HepG2 (cell line): ENCODE measurements around the gene SDR39U1. TPM values are rescaled to one million over a fixed set of nuclear protein-coding genes. Genes with fewer than 3 reads are reported as not detected.
A peak's percentile ranks its signal among the peaks of the same experiment; 100 is the strongest.

Source experiments
- ATF4 ChIP-seq, 2 experiments: fragments of 450-650 bp in 1 of 2; sonication (generic) in 1 of 2; formaldehyde crosslinking; IDR thresholded peaks; 2 replicates each; pipeline versions ENCODE4 v1.5.0 to v1.8.0; 2020 to 2022; ENCODE audit warnings: mild to moderate bottlenecking in 1 of 2, missing genetic modification reagents in 1 of 2
- ETV5 ChIP-seq: IDR thresholded peaks from 2 replicates; pipeline ENCODE4 v1.6.1; 2018; ENCODE audit warnings: missing biosample characterization, missing genetic modification reagents, inconsistent platforms, borderline replicate concordance
- FOXJ3 ChIP-seq: sonication (generic); formaldehyde crosslinking; IDR thresholded peaks from 2 replicates; pipeline ENCODE4 v1.4.0; 2020; ENCODE audit warnings: missing genetic modification reagents, mild to moderate bottlenecking, borderline replicate concordance
- KDM3A ChIP-seq: IDR thresholded peaks from 2 replicates; pipeline ENCODE4 v1.6.1; 2018; ENCODE audit warnings: low read depth, missing compliant biosample characterization
- LRRFIP1 ChIP-seq: sonication (generic); formaldehyde crosslinking; conservative IDR thresholded peaks from 2 replicates; pipeline ENCODE4 v1.4.0; 2020; ENCODE audit warnings: missing genetic modification reagents
- MAFF ChIP-seq: IDR thresholded peaks from 2 replicates; pipeline ENCODE4 v1.6.1; 2011; ENCODE audit warnings: low read depth, low read length, improper control_type of control experiment
- MXD4 ChIP-seq: IDR thresholded peaks from 2 replicates; pipeline ENCODE4 v1.6.1; 2016; ENCODE audit warnings: mild to moderate bottlenecking, missing biosample characterization, missing genetic modification reagents
- MZF1 ChIP-seq: sonication (generic); formaldehyde crosslinking; IDR thresholded peaks from 2 replicates; pipeline ENCODE4 v1.8.1; 2023; ENCODE audit warnings: mild to moderate bottlenecking, missing genetic modification reagents, borderline replicate concordance
- NFKBIZ ChIP-seq: IDR thresholded peaks from 2 replicates; pipeline ENCODE4 v1.6.1; 2018; ENCODE audit warnings: missing genetic modification reagents, missing compliant biosample characterization
- NFYB ChIP-seq: sonication (generic); formaldehyde crosslinking; IDR thresholded peaks from 2 replicates; pipeline ENCODE4 v1.4.0; 2020; ENCODE audit warnings: missing genetic modification reagents
- NKX3-1 ChIP-seq: sonication (generic); formaldehyde crosslinking; IDR thresholded peaks from 2 replicates; pipeline ENCODE4 v1.5.0; 2020; ENCODE audit warnings: missing genetic modification reagents
- NRL ChIP-seq: sonication (generic); formaldehyde crosslinking; IDR thresholded peaks from 2 replicates; pipeline ENCODE4 v1.5.0; 2020; ENCODE audit warnings: missing genetic modification reagents, mild to moderate bottlenecking, moderate library complexity, borderline replicate concordance
- PLSCR1 ChIP-seq: sonication (generic); formaldehyde crosslinking; IDR thresholded peaks from 2 replicates; pipeline ENCODE4 v1.5.0; 2020; ENCODE audit warnings: missing genetic modification reagents, mild to moderate bottlenecking, borderline replicate concordance
- RFXAP ChIP-seq: sonication (generic); formaldehyde crosslinking; IDR thresholded peaks from 2 replicates; pipeline ENCODE4 v1.4.0; 2020; ENCODE audit warnings: missing genetic modification reagents, borderline replicate concordance
- STAG1 ChIP-seq: sonication (generic); formaldehyde crosslinking; IDR thresholded peaks from 2 replicates; pipeline ENCODE4 v1.4.0; 2020; ENCODE audit warnings: missing genetic modification reagents
- SYNCRIP ChIP-seq: fragments of 200-400 bp; formaldehyde crosslinking; IDR thresholded peaks from 2 replicates; pipeline ENCODE4 v1.6.1; 2018; ENCODE audit warnings: mild to moderate bottlenecking, low read depth, low read length; ENCODE audit not compliant: insufficient read depth
- TFDP2 ChIP-seq: sonication (generic); formaldehyde crosslinking; IDR thresholded peaks from 2 replicates; pipeline ENCODE4 v1.4.0; 2020; ENCODE audit warnings: missing genetic modification reagents
- ZFAT ChIP-seq: sonication (generic); formaldehyde crosslinking; conservative IDR thresholded peaks from 2 replicates; pipeline ENCODE4 v1.8.1; 2023; ENCODE audit warnings: missing genetic modification reagents, inconsistent platforms
- ZFP36 ChIP-seq: fragments of 150-350 bp; IDR thresholded peaks from 2 replicates; pipeline ENCODE4 v1.6.1; 2018; ENCODE audit warnings: borderline replicate concordance, low read length, low read depth; ENCODE audit not compliant: partially characterized antibody
- ZNF18 ChIP-seq: sonication (generic); formaldehyde crosslinking; IDR thresholded peaks from 2 replicates; pipeline ENCODE4 v1.8.0; 2022; ENCODE audit warnings: mild to moderate bottlenecking, missing genetic modification reagents; ENCODE audit not compliant: insufficient replicate concordance
- ZNF354B ChIP-seq: sonication (generic); formaldehyde crosslinking; IDR thresholded peaks from 2 replicates; pipeline ENCODE4 v1.8.0; 2022; ENCODE audit warnings: mild to moderate bottlenecking, missing genetic modification reagents
- ZNF546 ChIP-seq: sonication (generic); formaldehyde crosslinking; conservative IDR thresholded peaks from 2 replicates; pipeline ENCODE4 v1.8.1; 2023; ENCODE audit warnings: mild to moderate bottlenecking, missing genetic modification reagents
- ZNF549 ChIP-seq: sonication (generic); formaldehyde crosslinking; IDR thresholded peaks from 2 replicates; pipeline ENCODE4 v1.5.0; 2020; ENCODE audit warnings: missing genetic modification reagents
- ZNF670 ChIP-seq: sonication (generic); formaldehyde crosslinking; IDR thresholded peaks from 2 replicates; pipeline ENCODE4 v1.8.0; 2022; ENCODE audit warnings: mild to moderate bottlenecking, missing genetic modification reagents, borderline replicate concordance
- polyA plus RNA-seq, 8 experiments: library from polyadenylated mRNA; depleted of rRNA in 3 of 8; stranded (reverse) in 7 of 8; unstranded in 1 of 8; fragments of >200 nt; fragmentation: Illumina TruSeq in 4 of 8; extraction: Trizol in 4 of 8; gene quantifications; 2 replicates each; pipeline versions ENCODE4 v1.2.1 to v1.2.3, GENCODE V29; 2011 to 2016; ENCODE audit warnings: low read depth in 4 of 8, missing spikeins in 1 of 8, mixed read lengths in 1 of 8; ENCODE audit not compliant: insufficient read depth in 1 of 8
- total RNA-seq, 5 experiments: library from RNA; depleted of rRNA; stranded (reverse); fragments of >200 nt; fragmentation: Illumina TruSeq; extraction: Trizol; gene quantifications; 2 replicates each; pipeline ENCODE4 v1.2.3, GENCODE V29; 2016; ENCODE audit warnings: low read depth in 1 of 5

Gene SDR39U1
- total and polyA plus RNA-seq, 2 of the 13 experiments (the other 11 are each of a cell fraction or from before 2014, with no cell fraction given), result 34.4 to 129 TPM

GRCh38 chr14:24443053-24443665 lies 583 bp upstream of the SDR39U1 start (continued):
- TF ChIP-seq ZNF18 (CRISPR knock-in tag), result no peak
- no peak for TF ChIP-seq KDM3A (CRISPR knock-in tag)
- TF ChIP-seq ETV5 (CRISPR knock-in tag), result no peak
- TF ChIP-seq ZFP36, result no peak
- no peak for TF ChIP-seq NFYB (CRISPR knock-in tag)
- no peak for TF ChIP-seq MZF1 (CRISPR knock-in tag)
- TF ChIP-seq ZFAT, result peak; percentile 58; the same call in 1 of the 2 replicates
- no peak for TF ChIP-seq LRRFIP1 (CRISPR knock-in tag)
- no peak for TF ChIP-seq STAG1 (CRISPR knock-in tag)
- no peak; the same call in 1 of the 2 replicates for TF ChIP-seq NKX3-1
- TF ChIP-seq NFKBIZ (CRISPR knock-in tag), result no peak
- TF ChIP-seq ZNF354B (CRISPR knock-in tag), result 0 out of 2 replicates have a peak, but pooled peaks have one; percentile 47
- TF ChIP-seq ATF4 (CRISPR knock-in tag; IDR thresholded peaks at IDR 0.05), result peak in 1 of 2 experiments; percentile 57; a peak in 1 of 4 replicates
- no peak for TF ChIP-seq NRL (CRISPR knock-in tag)
- no peak for TF ChIP-seq ZNF546 (CRISPR knock-in tag)
- TF ChIP-seq SYNCRIP, result no peak
- no peak for TF ChIP-seq RFXAP
- TF ChIP-seq ZNF670, result no peak
- no peak for TF ChIP-seq MXD4 (CRISPR knock-in tag)
- TF ChIP-seq TFDP2 (CRISPR knock-in tag), result no peak
- no peak for TF ChIP-seq PLSCR1
- TF ChIP-seq ZNF549 (CRISPR knock-in tag), result no peak
- no peak for TF ChIP-seq MAFF
- TF ChIP-seq FOXJ3 (CRISPR knock-in tag), result no peak
